ENCODE measurements around the gene DCX.
"Not testable (repeated sequence)": the region's sequence is repeated elsewhere in the genome, so short reads cannot be mapped to it uniquely, and the experiment has no call there.

Gene DCX

DNA sequence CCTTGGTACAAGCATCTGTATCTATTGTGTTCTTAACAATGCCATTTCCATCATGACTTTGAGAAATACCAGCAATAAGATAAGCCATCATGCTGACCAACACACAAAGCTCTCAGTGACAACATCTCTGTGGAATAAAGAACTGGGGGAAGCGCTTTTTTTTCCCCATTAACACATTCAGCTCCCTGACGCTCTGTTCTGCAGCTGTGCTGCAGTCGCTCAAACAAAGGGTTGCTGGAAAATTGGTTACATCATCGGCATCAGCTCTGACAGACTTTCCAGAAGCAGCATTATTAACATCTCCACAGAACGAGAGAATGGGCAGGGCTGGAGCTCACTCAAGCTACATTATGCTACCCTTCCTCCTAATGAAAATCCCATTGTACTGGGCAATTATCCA lies 39.9 kb downstream of the DCX start:
- no peak for DNase-seq (ENCODE audit: low read depth, low spot score)

DNA sequence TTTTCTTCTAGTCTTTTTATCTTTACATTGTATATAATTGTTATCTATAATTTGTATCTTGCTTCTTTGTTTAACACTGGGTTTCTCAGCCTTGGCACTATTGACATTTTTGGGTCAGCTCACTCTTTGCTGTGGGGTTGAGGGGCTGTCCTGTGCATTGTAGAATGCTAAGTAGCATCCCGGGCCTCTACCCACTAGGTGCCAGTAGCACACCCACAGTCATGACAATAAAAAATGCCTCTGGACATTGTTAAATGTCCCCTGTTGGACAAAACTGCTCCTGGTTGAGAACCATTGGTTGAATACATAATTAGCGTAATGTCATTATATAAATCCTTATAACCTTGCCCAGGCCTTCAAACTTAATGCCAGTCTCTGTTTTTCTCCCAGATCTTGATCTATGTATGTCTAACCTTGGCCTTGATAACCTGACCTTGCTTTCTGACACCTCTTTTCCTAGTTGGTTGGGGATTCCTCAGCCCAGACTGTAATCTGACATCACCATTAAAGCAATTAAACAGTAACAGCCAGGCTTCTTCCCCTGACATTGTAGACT lies 46.1 kb downstream of the DCX start:
- DNase-seq (ENCODE audit: low read depth, low spot score) = no peak

DNA sequence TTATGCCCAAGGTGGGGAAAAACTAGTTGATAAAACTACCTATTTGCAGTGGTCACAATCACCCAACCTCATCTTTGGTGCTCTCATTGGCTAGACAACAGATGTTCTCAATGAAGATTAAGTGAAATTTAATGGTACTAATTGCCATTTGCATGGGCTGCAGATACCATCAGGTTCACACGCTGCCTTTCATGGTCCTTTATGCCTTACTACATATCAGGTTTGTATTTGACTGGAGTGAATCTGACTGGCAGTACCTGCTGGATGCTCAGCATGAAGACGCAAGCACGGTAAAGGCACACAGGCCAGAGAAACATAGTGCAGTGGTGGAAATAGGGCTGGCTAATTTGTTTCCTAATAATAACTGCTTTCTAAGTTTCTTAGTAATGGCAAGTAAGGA lies 48.3 kb downstream of the DCX start:
- DNase-seq (ENCODE audit: low read depth, low spot score) = no peak

DNA sequence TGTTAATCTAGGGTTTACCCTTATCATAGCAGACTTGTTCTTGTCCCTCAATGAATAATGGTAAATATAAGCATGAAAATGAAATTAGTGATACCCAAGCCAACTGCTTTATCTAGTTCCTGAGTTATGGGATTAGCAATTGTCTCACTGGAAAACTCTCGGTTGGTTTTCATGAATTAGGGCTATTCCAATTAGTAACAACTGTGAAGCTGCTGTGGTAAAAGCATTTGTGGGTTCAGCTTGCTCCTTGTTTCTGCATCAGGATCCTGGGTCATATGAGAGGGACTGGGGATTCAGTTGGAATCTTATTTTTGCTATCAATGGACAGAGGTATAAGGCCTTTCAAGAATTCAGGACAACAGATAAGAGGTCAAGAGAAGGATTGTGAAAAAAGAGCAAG lies 50.2 kb downstream of the DCX start:
- DNase-seq (ENCODE audit: low read depth, low spot score) = no peak

DNA sequence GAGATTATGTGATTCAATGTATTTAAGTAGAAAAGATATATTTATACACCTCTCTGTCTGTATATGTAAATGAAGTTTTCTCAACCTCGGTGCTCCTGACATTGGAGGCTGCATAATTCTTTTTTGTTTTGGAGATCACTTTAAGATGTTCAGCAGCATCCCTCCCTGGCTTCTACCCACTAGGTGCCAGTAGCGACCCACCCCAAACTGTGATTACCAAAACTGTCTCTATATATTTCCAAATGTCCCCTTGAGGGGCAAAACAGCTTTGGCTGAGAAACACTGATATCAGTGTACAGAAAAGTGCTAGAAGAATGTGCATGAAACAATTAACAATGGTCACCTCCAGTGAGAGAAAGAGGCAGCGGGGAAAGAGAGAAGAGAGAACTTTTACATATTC lies 51.2 kb downstream of the DCX start:
- no peak for DNase-seq (ENCODE audit: low read depth, low spot score)

DNA sequence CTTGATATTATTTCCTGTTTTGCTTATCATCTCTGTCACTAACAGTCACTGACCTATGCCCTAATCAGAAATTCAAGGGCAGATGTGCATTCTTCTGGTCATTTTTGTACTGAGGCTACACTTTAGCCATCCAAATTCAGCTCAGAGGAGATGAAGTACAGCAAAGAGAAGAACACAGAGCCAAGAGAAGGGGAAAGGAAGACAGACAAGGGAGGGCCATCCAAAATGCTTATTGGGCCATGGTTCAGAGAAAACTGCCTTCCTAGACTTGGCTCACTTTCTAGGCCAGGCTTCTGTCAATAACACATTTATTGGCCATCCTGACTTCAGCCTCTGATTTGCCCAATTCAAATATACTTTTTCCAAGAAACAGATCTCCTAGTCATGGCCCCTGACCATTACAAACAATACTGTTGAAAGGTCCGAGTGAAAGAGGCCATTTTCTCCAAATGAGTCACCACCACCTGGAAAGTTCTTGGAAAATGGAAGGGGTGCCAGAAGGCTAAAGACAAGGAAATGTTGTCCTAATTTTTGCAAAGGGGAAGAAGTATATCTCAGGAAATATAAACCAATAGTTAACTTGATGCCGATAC lies 56.4 kb downstream of the DCX start:
- no peak for DNase-seq (ENCODE audit: low read depth, low spot score)

DNA sequence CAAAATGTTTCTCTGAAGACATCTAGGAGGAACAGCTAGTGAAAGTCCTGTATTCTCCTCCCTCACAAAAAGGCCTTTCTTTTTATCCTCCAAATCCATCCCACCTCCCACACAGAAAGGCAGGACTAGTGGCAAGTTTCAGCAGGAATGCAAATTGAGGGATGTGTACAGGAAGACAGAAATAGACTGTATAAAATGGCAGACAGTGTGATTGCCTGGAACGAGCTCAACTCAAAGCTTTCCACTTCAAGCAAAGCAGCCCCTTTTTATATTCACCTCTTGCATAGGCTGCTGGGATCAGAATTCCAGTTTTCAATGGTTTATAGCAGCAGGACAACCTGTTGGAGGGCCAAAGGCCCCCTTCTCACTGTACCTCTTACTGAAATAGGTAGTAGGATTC lies 57.5 kb downstream of the DCX start:
- no peak for DNase-seq (ENCODE audit: low read depth, low spot score)

DNA sequence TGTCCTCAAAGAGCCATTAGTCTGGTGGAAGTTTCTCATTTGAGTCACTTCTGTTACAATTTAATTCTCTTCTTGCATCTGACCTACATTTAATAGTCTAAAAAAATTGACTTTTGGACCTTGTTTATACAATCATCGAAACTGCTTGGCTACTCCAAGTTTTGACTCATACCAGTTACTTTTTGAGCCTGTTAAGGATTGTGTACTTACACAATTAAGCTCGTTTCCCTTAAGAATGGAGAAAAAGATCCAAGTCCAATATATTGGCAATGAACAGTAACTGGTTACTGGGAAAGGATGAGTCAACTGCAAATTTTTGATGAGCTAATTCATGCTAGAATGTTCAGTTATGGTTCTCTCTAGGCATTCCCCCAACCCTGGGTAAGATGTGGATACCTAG lies 58.2 kb downstream of the DCX start:
- DNase-seq (ENCODE audit: low read depth, low spot score) = no peak

DNA sequence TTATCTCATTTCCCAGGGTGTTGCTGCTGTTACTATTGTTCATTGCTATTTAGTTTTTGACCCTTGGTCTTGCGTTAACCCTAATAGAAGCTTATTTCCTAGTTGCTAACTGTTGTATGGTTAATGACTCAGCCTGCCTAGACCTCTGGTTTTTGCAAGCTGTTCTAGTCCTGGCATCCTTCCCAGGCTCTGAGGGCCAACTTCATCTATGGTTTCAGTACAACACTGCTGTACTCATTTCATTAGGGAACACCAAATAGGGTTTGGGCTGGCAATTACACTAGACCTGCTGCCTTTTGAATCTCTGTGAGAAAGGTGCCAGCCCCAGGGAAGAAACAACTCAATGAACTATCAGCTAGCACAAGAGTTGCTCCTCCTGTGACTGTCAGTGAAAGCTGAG lies 59.6 kb downstream of the DCX start:
- no peak for DNase-seq (ENCODE audit: low read depth, low spot score)

DNA sequence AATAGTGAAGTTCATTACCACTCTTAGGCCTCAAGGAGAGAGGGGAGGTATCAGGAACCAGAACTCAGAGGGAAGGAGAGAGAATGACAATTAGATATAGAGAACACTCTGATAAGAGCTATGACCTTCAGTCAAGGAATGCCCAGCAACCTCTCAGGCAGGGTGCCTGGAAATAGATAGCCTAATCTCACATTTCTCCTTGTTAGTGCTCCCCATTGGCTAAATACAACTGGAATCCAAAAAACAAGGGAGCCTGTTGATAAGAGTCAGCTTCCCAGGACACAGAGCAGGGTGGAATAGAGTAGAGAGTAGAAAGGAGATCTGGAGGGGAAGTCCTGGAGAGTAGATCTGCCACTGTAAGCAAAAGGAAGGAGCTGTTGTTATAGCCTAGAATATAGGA lies 62.1 kb downstream of the DCX start:
- no peak for DNase-seq (ENCODE audit: low read depth, low spot score)

DNA sequence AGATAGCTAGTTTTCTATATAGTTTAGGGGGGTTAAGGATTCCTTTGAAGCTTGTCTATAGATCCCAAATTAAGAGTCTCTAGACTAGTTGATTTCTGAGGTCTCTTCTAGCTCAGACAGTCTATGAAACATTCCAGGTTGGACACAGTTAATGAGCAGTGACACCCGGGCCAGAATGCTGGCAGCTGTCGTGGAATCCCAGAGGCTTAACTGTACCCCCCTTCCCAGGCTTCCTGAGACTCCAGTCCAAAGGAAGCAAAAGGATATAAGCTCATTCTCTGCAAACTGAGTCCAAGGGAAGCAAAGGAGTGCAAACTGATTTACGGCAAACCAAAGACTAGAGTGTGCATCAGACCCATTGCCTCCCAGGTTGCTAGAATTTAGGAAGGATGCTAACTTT lies 62.9 kb downstream of the DCX start:
- DNase-seq (ENCODE audit: low read depth, low spot score) = no peak

DNA sequence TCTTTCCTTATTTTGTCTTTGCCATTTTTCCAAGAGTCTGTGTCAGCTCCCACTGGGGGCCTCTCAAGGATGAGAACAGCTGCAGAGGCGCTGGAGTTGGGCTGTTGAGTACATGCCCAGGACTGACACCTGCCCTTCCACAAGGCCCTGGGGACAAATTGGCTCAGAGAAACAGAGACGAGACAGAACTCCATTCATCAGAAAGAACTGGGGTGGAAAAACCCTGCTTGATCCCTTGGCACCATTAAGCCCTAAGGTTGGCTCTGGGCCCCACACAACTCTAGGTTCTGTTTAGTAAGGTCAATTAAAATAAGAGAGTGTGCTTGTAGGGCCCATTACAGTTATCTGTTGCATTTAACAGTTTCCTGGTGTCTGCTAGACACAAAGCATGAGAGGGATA lies 63.6 kb downstream of the DCX start:
- DNase-seq (ENCODE audit: low read depth, low spot score) = no peak

DNA sequence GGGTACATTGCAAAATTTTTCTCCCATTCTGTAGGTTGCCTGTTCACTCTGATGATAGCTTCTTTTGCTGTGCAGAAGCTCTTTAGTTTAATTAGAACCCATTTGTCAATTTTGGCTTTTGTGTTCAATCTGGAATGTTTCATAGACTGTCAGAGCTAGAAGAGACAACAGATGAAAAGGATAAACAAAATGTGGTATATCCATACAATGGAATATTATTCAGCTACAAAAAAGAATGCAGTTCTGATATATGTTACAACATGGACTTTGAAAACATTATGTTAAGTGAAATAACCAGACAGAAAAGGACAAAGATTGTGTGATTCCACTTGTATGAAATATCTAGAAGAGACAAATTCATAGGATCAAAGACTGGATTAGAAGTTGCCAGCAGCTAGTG lies 65.8 kb downstream of the DCX start:
- DNase-seq (ENCODE audit: low read depth, low spot score) = not testable (repeated sequence)

DNA sequence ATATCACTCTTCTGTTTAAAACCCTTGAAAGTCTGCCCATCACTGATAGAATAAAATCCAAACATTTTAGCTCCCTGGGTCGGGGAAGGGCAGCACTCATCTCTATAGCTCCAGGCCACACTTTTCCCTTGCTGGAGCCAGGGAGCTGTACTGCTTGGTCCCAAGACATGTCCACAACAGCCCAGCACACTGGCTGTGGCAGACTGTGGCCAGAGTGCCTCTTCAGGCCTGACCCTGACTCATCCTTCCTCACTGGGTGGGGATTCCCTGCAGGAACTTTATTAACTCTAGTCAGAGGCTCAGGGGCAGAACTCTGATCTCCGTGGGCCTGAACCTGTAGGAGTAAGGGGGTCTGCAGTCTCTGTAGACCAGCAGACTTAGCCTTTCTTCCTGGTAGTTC lies 71.9 kb downstream of the DCX start:
- DNase-seq (ENCODE audit: low read depth, low spot score) = no peak

DNA sequence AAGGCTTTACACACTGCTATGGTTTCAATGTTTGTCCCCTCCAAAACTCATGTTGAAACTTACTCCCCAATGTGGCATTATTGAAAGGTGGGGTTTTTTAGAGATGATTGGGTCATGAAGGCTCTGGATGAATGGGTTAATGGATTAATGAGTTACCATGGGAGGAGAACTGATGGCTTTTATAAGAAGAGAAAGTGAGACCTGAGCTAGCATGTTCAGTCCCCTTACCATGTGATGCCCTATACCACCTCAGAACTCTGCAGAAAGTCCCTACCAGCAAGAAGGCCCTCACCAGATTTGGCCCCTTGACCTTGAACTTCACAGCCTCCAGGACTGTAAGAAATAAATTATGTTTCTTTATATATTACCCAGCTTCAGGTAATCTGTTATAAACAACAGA lies 72.8 kb downstream of the DCX start:
- no peak for DNase-seq (ENCODE audit: low read depth, low spot score)

DNA sequence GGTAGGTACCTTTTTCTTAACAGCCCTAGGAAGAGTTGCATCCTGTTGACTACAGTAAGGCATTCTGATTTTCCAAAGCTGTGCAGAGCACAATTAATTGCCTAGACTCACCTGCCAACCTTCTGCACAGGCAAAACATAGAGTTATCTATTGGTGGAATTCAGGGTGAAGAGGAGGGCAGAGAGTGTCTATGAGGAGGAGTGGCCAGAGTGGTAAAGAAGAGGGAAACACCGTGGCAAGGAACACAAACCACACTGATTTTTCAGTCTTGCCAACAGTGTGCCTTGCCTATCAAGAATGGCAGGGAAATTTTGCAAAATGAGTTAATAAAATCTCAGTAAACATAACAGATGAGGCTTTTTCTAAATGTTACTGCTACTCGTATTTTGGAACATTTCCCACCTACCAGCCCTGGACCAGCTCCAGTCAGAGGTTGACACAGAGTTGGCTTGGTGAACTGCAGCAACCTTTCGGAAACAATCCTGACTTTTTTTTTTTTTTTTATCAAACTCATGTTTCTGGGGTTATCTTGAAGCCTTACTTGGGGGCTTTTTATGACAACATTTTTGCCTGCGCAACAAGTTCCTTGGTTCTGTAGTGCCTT lies 73.8 kb downstream of the DCX start:
- no peak for DNase-seq (ENCODE audit: low read depth, low spot score)

DNA sequence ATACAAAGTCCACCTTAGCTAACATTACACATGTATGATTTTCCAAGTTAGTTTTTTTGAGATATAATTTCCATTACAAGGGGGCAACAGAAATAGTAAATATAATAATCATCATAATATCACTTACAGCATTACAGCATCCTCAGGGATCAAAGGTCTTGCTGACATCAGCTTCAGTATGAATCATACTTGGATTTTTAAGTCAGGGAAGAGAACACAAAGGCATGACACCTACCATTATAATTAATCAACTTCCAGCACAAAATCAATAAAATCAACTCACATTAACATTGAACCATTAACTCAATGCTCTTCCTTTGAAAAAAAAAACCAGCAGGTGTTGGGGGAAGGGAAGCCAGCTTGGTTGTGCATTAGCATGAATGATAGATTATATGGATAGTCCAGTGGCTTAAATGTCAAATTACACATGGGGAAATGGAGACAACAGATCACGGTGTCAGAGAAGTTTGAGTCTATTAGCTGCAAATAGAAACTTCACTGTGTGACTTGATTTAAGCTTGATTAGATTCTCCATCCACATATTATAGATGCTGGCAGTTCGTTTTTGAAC lies 74.8 kb downstream of the DCX start:
- DNase-seq (ENCODE audit: low read depth, low spot score) = no peak

DNA sequence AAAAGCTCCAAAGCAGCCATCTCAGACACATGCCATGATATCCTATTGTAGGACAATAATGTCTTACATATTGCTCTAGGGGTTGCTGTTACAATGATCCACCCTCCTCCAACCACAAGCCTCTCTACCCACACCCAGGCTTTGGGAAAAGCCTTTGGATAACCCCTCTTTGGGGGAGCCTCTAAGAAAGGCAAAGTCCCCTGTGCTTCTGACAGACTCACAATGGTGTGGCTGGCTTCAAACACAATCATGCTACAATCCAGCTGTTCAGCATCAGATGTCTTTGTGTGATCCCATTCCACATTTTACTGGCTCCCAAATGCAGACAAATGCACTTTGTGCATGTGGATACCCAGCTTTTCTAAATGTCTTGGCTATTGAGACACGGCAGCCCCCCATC lies 75.9 kb downstream of the DCX start:
- no peak for DNase-seq (ENCODE audit: low read depth, low spot score)

DNA sequence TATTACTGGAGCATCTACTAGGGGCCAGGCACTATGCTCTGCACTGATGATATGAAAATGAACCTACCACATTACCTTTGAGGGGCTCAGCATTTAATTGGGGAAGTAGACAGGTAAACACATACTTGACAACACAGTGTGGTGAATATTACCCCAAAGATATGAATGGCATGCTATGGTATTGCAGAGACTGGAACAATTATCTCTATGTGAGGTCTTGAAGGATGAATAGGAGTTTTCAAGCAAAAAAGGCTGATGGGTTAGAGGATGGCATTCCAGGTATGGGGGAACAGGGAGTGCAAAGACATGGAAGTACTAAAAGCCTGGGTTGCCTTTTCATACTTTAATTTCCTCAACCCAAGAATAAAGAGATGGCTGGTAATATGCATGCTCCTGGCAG lies 82.6 kb downstream of the DCX start:
- DNase-seq (ENCODE audit: low read depth, low spot score) = no peak

DNA sequence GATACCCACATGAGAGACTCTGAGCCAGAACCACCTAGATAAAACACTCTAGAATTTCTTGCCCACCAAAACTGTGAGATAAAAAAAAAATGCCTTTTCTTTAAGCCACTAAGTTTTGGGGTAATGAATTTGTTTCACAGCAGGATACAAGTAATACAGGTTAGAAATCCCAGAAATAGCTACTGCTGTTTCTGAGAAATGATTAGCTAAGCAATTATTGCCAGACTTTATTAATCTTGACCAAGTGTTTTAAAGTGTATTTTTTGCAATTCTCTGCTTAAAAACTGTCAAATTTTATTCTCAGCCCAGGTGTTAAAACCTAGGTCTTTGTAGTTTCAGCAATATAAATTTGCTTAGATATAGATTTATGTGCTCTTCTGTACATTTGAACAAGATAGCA lies 83.1 kb downstream of the DCX start:
- no peak for DNase-seq (ENCODE audit: low read depth, low spot score)

DNA sequence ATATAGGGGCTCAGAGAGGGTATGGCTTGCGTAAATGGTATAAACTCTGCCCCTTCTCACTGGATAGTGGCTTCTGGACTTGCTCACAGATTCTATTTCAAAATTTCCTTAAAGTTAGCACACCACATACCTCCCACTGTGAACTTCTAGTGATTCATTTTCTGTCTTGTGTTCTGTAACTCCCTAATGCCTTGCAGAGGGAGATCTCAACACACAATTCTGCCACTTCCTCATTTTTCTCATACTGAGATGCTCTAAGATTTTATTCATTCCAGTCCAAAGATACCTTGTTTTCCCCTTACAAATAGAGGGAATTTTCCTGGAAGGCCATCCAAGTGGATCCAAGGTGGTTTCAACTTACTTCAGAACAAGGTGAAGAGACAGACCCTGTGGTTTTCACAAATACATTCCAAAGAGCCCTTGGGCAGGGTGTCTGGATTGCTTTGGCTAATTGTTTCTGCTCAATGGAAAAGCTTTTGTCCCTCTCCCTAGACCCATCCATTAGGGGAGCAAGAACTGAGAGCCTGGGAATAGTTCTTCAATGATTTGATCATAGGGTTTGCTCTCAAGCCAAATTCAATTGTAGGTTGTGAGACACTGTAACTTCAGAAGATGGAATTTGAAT lies 89.6 kb downstream of the DCX start:
- DNase-seq (ENCODE audit: low read depth, low spot score) = no peak

DNA sequence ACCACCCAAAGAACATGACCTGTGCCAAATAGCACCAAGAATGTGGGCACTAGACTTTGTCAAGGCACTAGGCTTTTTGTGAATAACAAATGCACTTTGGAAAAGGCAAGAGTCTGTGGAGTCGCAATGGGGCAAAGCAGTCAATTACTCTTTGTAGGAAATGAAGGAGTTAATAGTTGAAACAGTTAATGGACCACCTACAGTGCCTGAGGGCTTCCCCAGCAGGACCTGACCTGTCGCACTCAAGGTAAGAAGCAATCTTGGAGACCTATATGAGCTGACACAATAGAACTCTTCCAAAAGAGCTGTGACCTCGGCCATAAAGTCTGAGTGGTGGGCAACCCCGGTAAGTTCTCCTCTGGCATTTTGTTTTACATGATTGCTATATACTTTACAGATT lies 92.5 kb downstream of the DCX start:
- no peak for DNase-seq (ENCODE audit: low read depth, low spot score)

DNA sequence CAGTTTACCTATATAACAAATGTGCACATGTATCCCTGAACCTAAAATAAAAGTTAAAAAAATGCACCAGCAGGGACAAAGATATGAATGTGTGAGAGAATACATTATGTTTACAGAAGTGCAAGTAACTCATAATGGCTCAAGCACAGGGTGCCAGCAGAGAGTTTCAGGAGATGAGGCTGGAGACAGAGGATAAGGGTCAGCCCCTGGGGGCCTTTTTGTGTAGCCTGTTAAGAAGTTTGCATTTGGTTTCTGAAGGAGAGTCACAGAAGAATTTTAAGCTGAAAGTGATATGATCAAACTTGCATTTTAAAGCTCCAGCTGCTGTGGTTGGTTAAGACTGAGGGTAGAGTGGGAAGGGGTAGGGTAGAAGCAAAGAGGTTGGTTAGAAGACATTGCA lies 93.1 kb downstream of the DCX start:
- no peak for DNase-seq (ENCODE audit: low read depth, low spot score)
